Mesenchymal stem cell (in vitro differentiated cells and primary cell): ENCODE measurements around the gene C1QB.

Source experiments
- DNase-seq: peaks from one replicate; pipeline ENCODE4 v3.0.0-alpha.2; 2013
- H2AFZ ChIP-seq: one replicate; pipeline ENCODE4 v1.6.1; 2013; ENCODE audit warnings: low read depth, mild to moderate bottlenecking, control low read depth, inconsistent platforms, low read length, moderate library complexity
- H2AK5ac ChIP-seq: 2 replicates; pipeline ENCODE4 v1.6.1; 2013; ENCODE audit warnings: low read length, moderate library complexity, mild to moderate bottlenecking, inconsistent platforms; ENCODE audit not compliant: severe bottlenecking
- H2BK120ac ChIP-seq: one replicate; pipeline ENCODE4 v1.6.1; 2013; ENCODE audit warnings: low read depth, mild to moderate bottlenecking, inconsistent platforms, low read length, moderate library complexity
- H2BK12ac ChIP-seq, 2 experiments: one replicate each; pipeline ENCODE4 v1.6.1; 2013; ENCODE audit warnings: inconsistent platforms in 2 of 2, low read length in 2 of 2, mild to moderate bottlenecking in 2 of 2, moderate library complexity in 2 of 2, control low read depth in 1 of 2
- H2BK15ac ChIP-seq: one replicate; pipeline ENCODE4 v1.6.1; 2013; ENCODE audit warnings: mild to moderate bottlenecking, low read depth, inconsistent platforms; ENCODE audit not compliant: poor library complexity, severe bottlenecking
- H2BK5ac ChIP-seq: 2 replicates; pipeline ENCODE4 v1.6.1; 2013; ENCODE audit warnings: low read depth, mild to moderate bottlenecking, low read length, control low read depth, inconsistent platforms; ENCODE audit not compliant: poor library complexity, severe bottlenecking
- H3K14ac ChIP-seq, 2 experiments: one replicate each; pipeline ENCODE4 v1.6.1; 2013; ENCODE audit warnings: inconsistent platforms in 2 of 2, low read length in 2 of 2, control low read depth in 1 of 2, mild to moderate bottlenecking in 1 of 2, moderate library complexity in 1 of 2
- H3K18ac ChIP-seq, 2 experiments: one replicate each; pipeline ENCODE4 v1.6.1; 2013; ENCODE audit warnings: inconsistent platforms in 2 of 2, low read length in 2 of 2, control low read depth in 1 of 2, low read depth in 1 of 2, mild to moderate bottlenecking in 1 of 2
- H3K23ac ChIP-seq, 2 experiments: one replicate each; pipeline ENCODE4 v1.6.1; 2013; ENCODE audit warnings: inconsistent platforms in 2 of 2, low read length in 2 of 2, mild to moderate bottlenecking in 2 of 2, moderate library complexity in 2 of 2, control low read depth in 1 of 2
- H3K27ac ChIP-seq: 2 replicates; pipeline ENCODE4 v1.5.1; 2013; ENCODE audit warnings: mild to moderate bottlenecking, moderate library complexity, low read length, control low read depth, inconsistent platforms; ENCODE audit not compliant: poor library complexity, severe bottlenecking
- H3K27me3 ChIP-seq, 2 experiments: 2 replicates each; pipeline versions ENCODE4 v1.6.1 to v1.7.0; 2013; ENCODE audit warnings: low read length in 2 of 2, mild to moderate bottlenecking in 2 of 2, moderate library complexity in 2 of 2, control low read depth in 1 of 2, inconsistent platforms in 1 of 2; ENCODE audit not compliant: control insufficient read depth in 1 of 2, insufficient read depth in 1 of 2
- H3K36me3 ChIP-seq, 2 experiments: 2 replicates each; pipeline versions ENCODE4 v1.6.1 to v1.7.0; 2013; ENCODE audit warnings: low read length in 2 of 2, control low read depth in 1 of 2, inconsistent platforms in 1 of 2, low read depth in 1 of 2, mild to moderate bottlenecking in 1 of 2; ENCODE audit not compliant: insufficient read depth in 2 of 2, control insufficient read depth in 1 of 2
- H3K4ac ChIP-seq, 2 experiments: one replicate each; pipeline ENCODE4 v1.6.1; 2013; ENCODE audit warnings: inconsistent platforms in 2 of 2, low read length in 2 of 2, mild to moderate bottlenecking in 2 of 2, moderate library complexity in 2 of 2, control low read depth in 1 of 2, low read depth in 1 of 2
- H3K4me1 ChIP-seq: 2 replicates; pipeline ENCODE4 v1.6.1; 2013; ENCODE audit warnings: low read depth, low read length, control low read depth; ENCODE audit not compliant: control insufficient read depth, insufficient read depth
- H3K4me2 ChIP-seq: 2 replicates; pipeline ENCODE4 v1.6.1; 2013; ENCODE audit warnings: low read length, mild to moderate bottlenecking, inconsistent platforms; ENCODE audit not compliant: poor library complexity, severe bottlenecking
- H3K4me3 ChIP-seq, 2 experiments: 2 replicates each; pipeline versions ENCODE4 v1.5.1 to v1.7.0; 2013; ENCODE audit warnings: low read length in 2 of 2, mild to moderate bottlenecking in 2 of 2, control low read depth in 1 of 2, low read depth in 1 of 2; ENCODE audit not compliant: insufficient read depth in 1 of 2
- H3K79me1 ChIP-seq: replicated peaks from 2 replicates; pipeline ENCODE4 v1.6.1; 2013; ENCODE audit warnings: mild to moderate bottlenecking, control low read depth, low read length, inconsistent platforms; ENCODE audit not compliant: poor library complexity, severe bottlenecking
- H3K9ac ChIP-seq: 2 replicates; pipeline ENCODE4 v1.7.0; 2013; ENCODE audit warnings: mild to moderate bottlenecking, low read length, moderate library complexity
- H3K9me3 ChIP-seq: 2 replicates; pipeline ENCODE4 v1.7.0; 2013; ENCODE audit warnings: mild to moderate bottlenecking, low read length; ENCODE audit not compliant: control insufficient read depth
- H4K8ac ChIP-seq: one replicate; pipeline ENCODE4 v1.6.1; 2013; ENCODE audit warnings: inconsistent platforms, mild to moderate bottlenecking, low read length, moderate library complexity
- H4K91ac ChIP-seq: one replicate; pipeline ENCODE4 v1.6.1; 2013; ENCODE audit warnings: mild to moderate bottlenecking, low read length, inconsistent platforms
- WGBS: methylation state at CpG from one replicate; pipeline ENCODE4 v1.1.7; 2013; ENCODE audit warnings: mixed read lengths; 5-methylcytosine and 5-hydroxymethylcytosine counted together

Gene C1QB

GRCh38 chr1:22688466-22688865 is 35.4 kb downstream of the C1QB start:
- Histone ChIP-seq H4K8ac (no peak overlapping the region), H3K4me1 (peaks cover 26% of the 10 kb centered on the region), H3K4me3 (no peak overlapping the region), H3K14ac (no peak overlapping the region), H3K4ac (no peak overlapping the region), H2AK5ac (no peak overlapping the region), H3K79me1 (no peaks in the 10 kb centered on the region), H2BK12ac (no peak overlapping the region), H3K27me3 (peaks cover 3 to 31% of the 10 kb centered on the region in 2 experiments), H2AFZ (no peak overlapping the region), H2BK15ac (no peak overlapping the region), H4K91ac (no peak overlapping the region), H3K18ac (no peak overlapping the region), H2BK120ac (no peak overlapping the region), H3K4me2 (no peak overlapping the region), H3K9ac (no peak overlapping the region), H3K9me3 (no peaks in the 10 kb centered on the region), H3K27ac (no peak overlapping the region), H3K36me3 (no peaks in the 10 kb centered on the region), H2BK5ac (no peak overlapping the region), H3K23ac (no peak overlapping the region)
- DNase-seq = no peak

- peak; percentile 96 for DNase-seq
- H3K4me3 ChIP-seq = no peak overlapping the region
- H3K79me1 ChIP-seq = no peaks in the 10 kb centered on the region
- H3K18ac ChIP-seq = peak overlapping the region in 1 of 2 experiments; percentile 6
- H2BK120ac ChIP-seq = no peak overlapping the region
- no peak overlapping the region for H3K4me2 ChIP-seq
- H3K9me3 ChIP-seq = no peaks in the 10 kb centered on the region
- no peak overlapping the region for H2AFZ ChIP-seq
- H4K91ac ChIP-seq = no peak overlapping the region
- no peak overlapping the region for H3K4ac ChIP-seq
- H2AK5ac ChIP-seq = peak overlapping the region; percentile 85
- H4K8ac ChIP-seq = peak overlapping the region; percentile 69
- peak overlapping the region; percentile 93 for H3K27ac ChIP-seq
- no peak overlapping the region for H3K23ac ChIP-seq
- no peak overlapping the region for H3K14ac ChIP-seq
- H3K36me3 ChIP-seq = no peaks in the 10 kb centered on the region
- peaks cover 0 to 20% of the 10 kb centered on the region in 2 experiments for H3K27me3 ChIP-seq
- H3K4me1 ChIP-seq = peaks cover 23% of the 10 kb centered on the region
- H2BK12ac ChIP-seq = peak overlapping the region in 1 of 2 experiments; percentile 7
- H2BK15ac ChIP-seq = no peak overlapping the region
- H2BK5ac ChIP-seq = peak overlapping the region; percentile 21
- WGBS = 11% methylated on average over 11 of the region's 11 CpGs
- H3K9ac ChIP-seq = no peak overlapping the region
Measured at GRCh38 chr1:22689505-22689904, 36.5 kb downstream of the C1QB start.

DNA sequence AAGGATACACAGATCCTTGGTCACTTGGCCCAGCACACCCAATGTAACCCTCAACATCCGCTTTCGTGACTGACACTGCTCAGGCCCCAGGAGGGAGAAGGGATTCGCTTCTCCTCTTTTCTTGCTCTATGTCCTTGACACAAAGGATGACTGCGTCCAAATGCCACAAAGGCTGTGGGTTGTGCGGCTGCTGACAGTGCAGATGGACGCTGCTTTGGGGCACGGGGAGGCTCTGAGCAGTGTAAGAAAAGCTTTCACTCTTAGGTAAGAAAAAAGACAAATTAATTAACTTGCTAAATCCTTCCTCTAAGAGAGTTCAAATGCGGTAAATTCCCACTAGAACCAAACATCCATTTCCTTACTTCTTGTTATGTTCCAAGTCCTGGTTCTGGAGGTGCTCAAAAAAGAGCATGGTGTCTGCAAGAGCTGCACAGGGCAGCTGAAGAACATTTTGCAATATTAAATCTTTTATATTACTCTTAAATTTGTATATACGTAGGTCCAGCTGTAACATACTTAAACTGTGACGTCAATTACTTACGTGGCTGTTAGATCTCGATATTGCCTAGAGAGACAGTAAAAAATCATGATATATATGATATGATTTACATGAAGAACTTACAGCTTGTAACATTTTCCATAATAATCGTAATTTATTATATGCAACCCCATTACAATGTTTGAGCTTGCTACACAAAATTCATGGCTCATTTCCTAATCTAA is 38.2 kb downstream of the C1QB start:
- H4K8ac ChIP-seq = no peak overlapping the region
- no peak overlapping the region for H4K91ac ChIP-seq
- no peak overlapping the region for H3K18ac ChIP-seq
- H3K9me3 ChIP-seq = no peaks in the 10 kb centered on the region
- H3K14ac ChIP-seq = no peak overlapping the region
- H2BK15ac ChIP-seq = no peak overlapping the region
- peaks cover 0 to 5% of the 10 kb centered on the region in 2 experiments for H3K27me3 ChIP-seq
- no peaks in the 10 kb centered on the region for H3K36me3 ChIP-seq
- no peak overlapping the region for H2BK12ac ChIP-seq
- H3K79me1 ChIP-seq = no peaks in the 10 kb centered on the region
- WGBS = 85% methylated on average over 7 of the region's 13 CpGs
- H3K4me3 ChIP-seq = no peak overlapping the region
- peaks cover 10% of the 10 kb centered on the region for H3K4me1 ChIP-seq
- H2BK5ac ChIP-seq = no peak overlapping the region
- no peak for DNase-seq
- no peak overlapping the region for H3K9ac ChIP-seq
- H3K27ac ChIP-seq = no peak overlapping the region
- H3K4ac ChIP-seq = no peak overlapping the region
- no peak overlapping the region for H3K23ac ChIP-seq
- H2BK120ac ChIP-seq = no peak overlapping the region
- H2AFZ ChIP-seq = no peak overlapping the region
- no peak overlapping the region for H3K4me2 ChIP-seq
- H2AK5ac ChIP-seq = no peak overlapping the region

GRCh38 chr1:22694172-22694571 is 41.1 kb downstream of the C1QB start:
- no peak overlapping the region for H2BK12ac ChIP-seq
- H2BK120ac ChIP-seq = no peak overlapping the region
- H2AK5ac ChIP-seq = no peak overlapping the region
- H4K8ac ChIP-seq = no peak overlapping the region
- no peaks in the 10 kb centered on the region for H3K36me3 ChIP-seq
- no peak overlapping the region for H4K91ac ChIP-seq
- H3K4me1 ChIP-seq = peaks cover 8% of the 10 kb centered on the region
- H2BK15ac ChIP-seq = no peak overlapping the region
- no peak overlapping the region for H3K4ac ChIP-seq
- H3K9ac ChIP-seq = no peak overlapping the region
- 98% methylated on average over 5 of the region's 5 CpGs for WGBS
- no peak for DNase-seq
- no peaks in the 10 kb centered on the region for H3K27me3 ChIP-seq
- H3K79me1 ChIP-seq = no peaks in the 10 kb centered on the region
- H3K4me3 ChIP-seq = no peak overlapping the region
- no peak overlapping the region for H3K14ac ChIP-seq
- H2AFZ ChIP-seq = no peak overlapping the region
- H3K18ac ChIP-seq = no peak overlapping the region
- no peaks in the 10 kb centered on the region for H3K9me3 ChIP-seq
- no peak overlapping the region for H3K27ac ChIP-seq
- no peak overlapping the region for H3K4me2 ChIP-seq
- H2BK5ac ChIP-seq = no peak overlapping the region
- H3K23ac ChIP-seq = no peak overlapping the region
